ENCODE data around the gene BMAL1. TPM values are rescaled to one million over a fixed set of nuclear protein-coding genes. Genes with fewer than 3 reads are reported as not detected.

BMAL1 gene
- polyA plus RNA-seq, 1 donor (not counting 4 experiments of a cell fraction or from before 2014, with no cell fraction given) = 27.5 TPM

DNA sequence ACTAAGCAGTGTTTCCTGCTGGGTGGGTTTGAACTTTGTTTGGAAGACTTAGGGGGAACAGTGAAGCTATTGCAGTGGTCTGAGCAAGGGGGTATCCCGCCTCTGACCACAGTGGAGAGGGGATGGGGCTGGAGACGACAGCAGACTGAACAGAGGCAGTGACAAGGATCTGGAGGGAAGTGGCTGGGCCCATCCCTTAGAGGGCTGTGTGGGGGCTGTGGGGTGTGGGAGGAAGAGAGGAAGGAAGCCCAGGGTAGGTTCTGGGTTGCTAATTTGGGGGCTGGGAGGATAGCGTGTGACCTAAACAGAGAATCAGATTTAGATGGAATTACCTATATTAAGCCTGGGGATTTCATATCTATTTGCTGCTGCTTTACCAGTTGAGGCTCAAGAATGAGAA is 70.7 kb downstream of the BMAL1 start:
- no peak overlapping the region for H3K4me3 ChIP-seq (ENCODE audit: control insufficient read depth in 2 of 3, extremely low read depth in 1 of 3, insufficient read depth in 2 of 3, low read depth in 1 of 3, low read length in 3 of 3)
- peaks cover 4% of the 10 kb centered on the region for H3K4me1 ChIP-seq (ENCODE audit: control insufficient read depth, extremely low read depth, insufficient read depth, low read length)
- no peak overlapping the region for H2AFZ ChIP-seq (ENCODE audit: control insufficient read depth, low read length)
- no peak overlapping the region for H3K27ac ChIP-seq (ENCODE audit: control insufficient read depth, insufficient read depth, low read length)
- dilution Hi-C loops (cut with MboI; ENCODE audit: extremely low pct_ligation_motif_present, low sequenced_read_pairs) = no loop called here
- H3K9me1 ChIP-seq (ENCODE audit: control insufficient read depth, extremely low read depth, insufficient read depth, low read length) = no peaks in the 10 kb centered on the region
- no peak overlapping the region for H3K9ac ChIP-seq (ENCODE audit: control insufficient read depth, extremely low read depth, insufficient read depth, low read length)
- no peaks in the 10 kb centered on the region for H3K9me3 ChIP-seq (ENCODE audit: control insufficient read depth, low read depth, low read length)
- H3K36me3 ChIP-seq (ENCODE audit: control insufficient read depth in 2 of 2, extremely low read depth in 1 of 2, insufficient read depth in 2 of 2, low read length in 2 of 2) = peaks cover 4 to 21% of the 10 kb centered on the region in 2 experiments
- no peak for FAIRE-seq
- TF ChIP-seq EZH2 (IDR thresholded peaks at IDR 0.05; ENCODE audit: low read length) (no peak), CTCF (optimal IDR thresholded peaks at IDR 0.05 in 1 of 3, IDR thresholded peaks at IDR 0.05 in 1 of 3, conservative IDR thresholded peaks at IDR 0.05 in 1 of 3; ENCODE audit: extremely low read depth in 1 of 3, insufficient read depth in 2 of 3, low read length in 3 of 3) (no peak)
- H4K20me1 ChIP-seq (ENCODE audit: control insufficient read depth, extremely low read depth, insufficient read depth, low read length) = peaks cover 3% of the 10 kb centered on the region
- no peak overlapping the region for H3K4me2 ChIP-seq (ENCODE audit: control insufficient read depth, extremely low read depth, insufficient read depth, low read depth, low read length)
- no peak for DNase-seq (ENCODE audit: low read depth, low spot score)
- H3K79me2 ChIP-seq (ENCODE audit: control insufficient read depth, insufficient read depth, low read length) = peaks cover 3% of the 10 kb centered on the region
- H3K27me3 ChIP-seq (ENCODE audit: control insufficient read depth, extremely low read depth, insufficient read depth, low read length) = no peaks in the 10 kb centered on the region

- Histone ChIP-seq H4K20me1 (ENCODE audit: control insufficient read depth, extremely low read depth, insufficient read depth, low read length) (peaks cover 3% of the 10 kb centered on the region), H3K4me1 (ENCODE audit: control insufficient read depth, extremely low read depth, insufficient read depth, low read length) (peaks cover 4% of the 10 kb centered on the region), H3K9ac (ENCODE audit: control insufficient read depth, extremely low read depth, insufficient read depth, low read length) (no peak overlapping the region), H3K4me2 (ENCODE audit: control insufficient read depth, extremely low read depth, insufficient read depth, low read depth, low read length) (no peak overlapping the region), H3K27ac (ENCODE audit: control insufficient read depth, insufficient read depth, low read length) (no peak overlapping the region), H3K36me3 (ENCODE audit: control insufficient read depth in 2 of 2, extremely low read depth in 1 of 2, insufficient read depth in 2 of 2, low read length in 2 of 2) (peaks cover 4 to 21% of the 10 kb centered on the region in 2 experiments), H2AFZ (ENCODE audit: control insufficient read depth, low read length) (no peak overlapping the region), H3K9me3 (ENCODE audit: control insufficient read depth, low read depth, low read length) (no peaks in the 10 kb centered on the region), H3K79me2 (ENCODE audit: control insufficient read depth, insufficient read depth, low read length) (peaks cover 3% of the 10 kb centered on the region), H3K4me3 (ENCODE audit: control insufficient read depth in 2 of 3, extremely low read depth in 1 of 3, insufficient read depth in 2 of 3, low read depth in 1 of 3, low read length in 3 of 3) (no peak overlapping the region), H3K27me3 (ENCODE audit: control insufficient read depth, extremely low read depth, insufficient read depth, low read length) (no peaks in the 10 kb centered on the region), H3K9me1 (ENCODE audit: control insufficient read depth, extremely low read depth, insufficient read depth, low read length) (no peaks in the 10 kb centered on the region)
- no peak for DNase-seq (ENCODE audit: low read depth, low spot score)
- no peak for FAIRE-seq
- dilution Hi-C loops (cut with MboI; ENCODE audit: extremely low pct_ligation_motif_present, low sequenced_read_pairs) = no loop called here
- TF ChIP-seq CTCF (optimal IDR thresholded peaks at IDR 0.05 in 1 of 3, IDR thresholded peaks at IDR 0.05 in 1 of 3, conservative IDR thresholded peaks at IDR 0.05 in 1 of 3; ENCODE audit: extremely low read depth in 1 of 3, insufficient read depth in 2 of 3, low read length in 3 of 3) = no peak
These were observed 71.5 kb downstream of the BMAL1 start for GRCh38 chr11:13349046-13349445.

Measured in keratinocyte (primary cell).